ENCODE results near the gene CCDC91.

Gene CCDC91

DNA sequence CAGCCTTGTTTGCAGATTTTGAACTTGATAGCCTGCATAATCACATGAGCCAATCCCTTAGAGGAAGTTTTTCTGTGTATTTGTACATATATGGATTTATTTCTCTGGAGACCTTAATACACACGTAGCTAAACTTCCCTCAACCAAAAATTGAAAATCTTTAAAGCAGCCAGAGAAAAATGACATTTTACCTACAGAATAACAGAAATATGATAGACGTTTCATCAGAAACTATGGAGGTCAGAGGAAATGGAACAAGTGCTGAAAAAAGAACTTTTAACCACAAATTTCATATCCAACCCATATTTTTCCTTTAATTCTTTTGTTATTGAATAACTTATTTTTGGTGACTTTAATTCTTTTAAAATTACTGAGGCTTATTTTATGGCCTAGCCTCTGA, 177.7 kb downstream of the CCDC91 start:
- no peak overlapping the region for H3K27ac ChIP-seq (replicated peaks)
- TF ChIP-seq, protein P1, sequence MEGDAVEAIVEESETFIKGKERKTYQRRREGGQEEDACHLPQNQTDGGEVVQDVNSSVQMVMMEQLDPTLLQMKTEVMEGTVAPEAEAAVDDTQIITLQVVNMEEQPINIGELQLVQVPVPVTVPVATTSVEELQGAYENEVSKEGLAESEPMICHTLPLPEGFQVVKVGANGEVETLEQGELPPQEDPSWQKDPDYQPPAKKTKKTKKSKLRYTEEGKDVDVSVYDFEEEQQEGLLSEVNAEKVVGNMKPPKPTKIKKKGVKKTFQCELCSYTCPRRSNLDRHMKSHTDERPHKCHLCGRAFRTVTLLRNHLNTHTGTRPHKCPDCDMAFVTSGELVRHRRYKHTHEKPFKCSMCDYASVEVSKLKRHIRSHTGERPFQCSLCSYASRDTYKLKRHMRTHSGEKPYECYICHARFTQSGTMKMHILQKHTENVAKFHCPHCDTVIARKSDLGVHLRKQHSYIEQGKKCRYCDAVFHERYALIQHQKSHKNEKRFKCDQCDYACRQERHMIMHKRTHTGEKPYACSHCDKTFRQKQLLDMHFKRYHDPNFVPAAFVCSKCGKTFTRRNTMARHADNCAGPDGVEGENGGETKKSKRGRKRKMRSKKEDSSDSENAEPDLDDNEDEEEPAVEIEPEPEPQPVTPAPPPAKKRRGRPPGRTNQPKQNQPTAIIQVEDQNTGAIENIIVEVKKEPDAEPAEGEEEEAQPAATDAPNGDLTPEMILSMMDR (IDR thresholded peaks at IDR 0.05; ENCODE audit: insufficient read depth, low read length), result no peak
- TF ChIP-seq, protein P2, sequence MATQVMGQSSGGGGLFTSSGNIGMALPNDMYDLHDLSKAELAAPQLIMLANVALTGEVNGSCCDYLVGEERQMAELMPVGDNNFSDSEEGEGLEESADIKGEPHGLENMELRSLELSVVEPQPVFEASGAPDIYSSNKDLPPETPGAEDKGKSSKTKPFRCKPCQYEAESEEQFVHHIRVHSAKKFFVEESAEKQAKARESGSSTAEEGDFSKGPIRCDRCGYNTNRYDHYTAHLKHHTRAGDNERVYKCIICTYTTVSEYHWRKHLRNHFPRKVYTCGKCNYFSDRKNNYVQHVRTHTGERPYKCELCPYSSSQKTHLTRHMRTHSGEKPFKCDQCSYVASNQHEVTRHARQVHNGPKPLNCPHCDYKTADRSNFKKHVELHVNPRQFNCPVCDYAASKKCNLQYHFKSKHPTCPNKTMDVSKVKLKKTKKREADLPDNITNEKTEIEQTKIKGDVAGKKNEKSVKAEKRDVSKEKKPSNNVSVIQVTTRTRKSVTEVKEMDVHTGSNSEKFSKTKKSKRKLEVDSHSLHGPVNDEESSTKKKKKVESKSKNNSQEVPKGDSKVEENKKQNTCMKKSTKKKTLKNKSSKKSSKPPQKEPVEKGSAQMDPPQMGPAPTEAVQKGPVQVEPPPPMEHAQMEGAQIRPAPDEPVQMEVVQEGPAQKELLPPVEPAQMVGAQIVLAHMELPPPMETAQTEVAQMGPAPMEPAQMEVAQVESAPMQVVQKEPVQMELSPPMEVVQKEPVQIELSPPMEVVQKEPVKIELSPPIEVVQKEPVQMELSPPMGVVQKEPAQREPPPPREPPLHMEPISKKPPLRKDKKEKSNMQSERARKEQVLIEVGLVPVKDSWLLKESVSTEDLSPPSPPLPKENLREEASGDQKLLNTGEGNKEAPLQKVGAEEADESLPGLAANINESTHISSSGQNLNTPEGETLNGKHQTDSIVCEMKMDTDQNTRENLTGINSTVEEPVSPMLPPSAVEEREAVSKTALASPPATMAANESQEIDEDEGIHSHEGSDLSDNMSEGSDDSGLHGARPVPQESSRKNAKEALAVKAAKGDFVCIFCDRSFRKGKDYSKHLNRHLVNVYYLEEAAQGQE (IDR thresholded peaks at IDR 0.05; ENCODE audit: insufficient replicate concordance, low read depth), result no peak
- no peak for TF ChIP-seq GABPA (IDR thresholded peaks at IDR 0.05; ENCODE audit: low read depth)
- no peak for TF ChIP-seq POLR2AphosphoS5 (IDR thresholded peaks at IDR 0.05; ENCODE audit: low read depth)
- no peak for TF ChIP-seq SPI1 (IDR thresholded peaks at IDR 0.05; ENCODE audit: borderline replicate concordance, low read depth)
- no peak overlapping the region for H3K4me3 ChIP-seq (replicated peaks; ENCODE audit: insufficient read depth, low read length)
- no peak for DNase-seq (ENCODE audit: low read depth in 1 of 2, low spot score in 1 of 2)
- no peaks in the 10 kb centered on the region for H3K27me3 ChIP-seq (ENCODE audit: insufficient read depth, poor library complexity, severe bottlenecking)

DNA sequence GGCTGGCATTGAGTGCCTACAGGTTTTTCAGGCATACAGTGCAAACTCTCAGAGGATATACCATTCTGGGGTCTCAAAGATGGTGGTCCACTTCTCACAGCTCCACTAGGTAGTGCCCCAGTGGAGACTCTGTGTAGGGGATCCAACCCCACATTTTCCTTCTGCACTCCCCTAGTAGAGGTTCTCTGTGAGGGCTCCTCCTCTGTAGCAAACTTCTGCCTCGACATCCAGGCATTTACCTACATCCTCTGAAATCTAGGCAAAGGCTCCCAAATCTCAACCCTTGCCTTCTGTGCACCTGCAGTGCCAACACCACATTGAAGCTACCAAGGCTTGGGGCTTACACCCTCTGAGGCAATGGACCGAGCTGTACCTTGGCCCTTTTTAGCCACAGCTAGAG, 179.2 kb downstream of the CCDC91 start:
- H3K27ac ChIP-seq (replicated peaks), result no peak overlapping the region
- no peak overlapping the region for H3K4me3 ChIP-seq (replicated peaks; ENCODE audit: insufficient read depth, low read length)
- no peak for DNase-seq (ENCODE audit: low read depth in 1 of 2, low spot score in 1 of 2)
- TF ChIP-seq SPI1 (IDR thresholded peaks at IDR 0.05; ENCODE audit: borderline replicate concordance, low read depth) (no peak), POLR2AphosphoS5 (IDR thresholded peaks at IDR 0.05; ENCODE audit: low read depth) (no peak), GABPA (IDR thresholded peaks at IDR 0.05; ENCODE audit: low read depth) (no peak)
- TF ChIP-seq, protein P1 (IDR thresholded peaks at IDR 0.05; ENCODE audit: insufficient read depth, low read length), result no peak
- TF ChIP-seq, protein P2 (IDR thresholded peaks at IDR 0.05; ENCODE audit: insufficient replicate concordance, low read depth), result no peak
- H3K27me3 ChIP-seq (ENCODE audit: insufficient read depth, poor library complexity, severe bottlenecking), result no peaks in the 10 kb centered on the region

DNA sequence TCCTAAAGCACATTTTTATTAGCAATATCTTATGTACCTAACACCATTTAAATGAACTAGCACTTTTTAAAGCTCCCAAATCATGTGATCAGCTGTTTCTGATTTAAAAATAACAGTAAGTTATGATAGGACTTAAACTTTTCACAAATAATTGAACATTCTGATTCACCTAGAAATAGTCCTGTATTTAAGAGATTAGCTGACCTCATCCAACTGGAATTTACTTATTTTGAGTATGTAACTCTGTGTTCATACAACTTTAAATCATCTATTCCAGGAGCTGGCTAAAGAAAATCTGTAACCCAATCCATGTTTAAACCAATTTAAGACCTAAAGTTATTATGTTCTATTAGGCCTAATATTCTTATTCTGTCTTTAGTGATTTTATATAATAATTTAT, 184.3 kb downstream of the CCDC91 start:
- Histone ChIP-seq H3K27me3 (ENCODE audit: insufficient read depth, poor library complexity, severe bottlenecking) (no peaks in the 10 kb centered on the region), H3K4me3 (replicated peaks; ENCODE audit: insufficient read depth, low read length) (no peak overlapping the region), H3K27ac (replicated peaks) (no peak overlapping the region)
- DNase-seq (ENCODE audit: low read depth in 1 of 2, low spot score in 1 of 2), result no peak
- no peak for TF ChIP-seq POLR2AphosphoS5 (IDR thresholded peaks at IDR 0.05; ENCODE audit: low read depth)
- TF ChIP-seq, protein P1 (IDR thresholded peaks at IDR 0.05; ENCODE audit: insufficient read depth, low read length), result no peak
- TF ChIP-seq GABPA (IDR thresholded peaks at IDR 0.05; ENCODE audit: low read depth), result no peak
- TF ChIP-seq SPI1 (IDR thresholded peaks at IDR 0.05; ENCODE audit: borderline replicate concordance, low read depth), result no peak
- TF ChIP-seq, protein P2 (IDR thresholded peaks at IDR 0.05; ENCODE audit: insufficient replicate concordance, low read depth), result no peak
